Measurements from ENCODE around the gene CDH18. TPM values are rescaled to one million over a fixed set of nuclear protein-coding genes. Genes with fewer than 3 reads are reported as not detected.

The CDH18 gene
- total RNA-seq, 1 donor from 2014 or later = not detected

DNA sequence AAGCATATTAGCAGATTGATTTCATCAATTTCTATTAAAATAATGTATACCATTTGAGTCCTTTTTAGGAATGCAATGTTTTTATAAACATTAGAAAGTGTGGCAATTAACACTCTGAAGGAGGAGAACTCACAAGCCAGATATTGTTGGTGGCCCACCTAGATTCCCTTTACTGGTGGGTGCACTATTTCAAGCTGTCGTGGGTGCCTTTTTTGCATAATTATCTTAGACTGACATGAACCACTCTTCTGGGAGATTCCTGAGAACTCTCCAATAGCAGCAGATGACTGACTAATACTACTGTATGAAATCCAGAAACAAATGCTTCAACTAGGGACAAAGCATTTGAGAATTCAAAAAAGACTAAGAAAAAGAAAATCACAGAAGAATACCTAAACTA is 526.0 kb downstream of the CDH18 start:
- H3K36me3 ChIP-seq = no peaks in the 10 kb centered on the region
- H3K27me3 ChIP-seq = no peaks in the 10 kb centered on the region
- intact Hi-C loops (cut with DNase I) = no loop called here
- H3K4me3 ChIP-seq = no peak overlapping the region
- DNase-seq (no peak), ATAC-seq (no peak)
- H3K9me3 ChIP-seq = no peaks in the 10 kb centered on the region
- H3K27ac ChIP-seq = no peak overlapping the region
- TF ChIP-seq CTCF (IDR thresholded peaks at IDR 0.05) = no peak
- H3K4me1 ChIP-seq = no peaks in the 10 kb centered on the region

GRCh38 chr5:19424506-19424905 is 563.5 kb downstream of the CDH18 start:
- Histone ChIP-seq H3K4me1 (no peaks in the 10 kb centered on the region), H3K36me3 (no peaks in the 10 kb centered on the region), H3K27ac (no peak overlapping the region), H3K9me3 (no peaks in the 10 kb centered on the region), H3K27me3 (no peaks in the 10 kb centered on the region), H3K4me3 (no peak overlapping the region)
- DNase-seq (no peak), ATAC-seq (no peak)
- no peak for TF ChIP-seq CTCF (IDR thresholded peaks at IDR 0.05)
- intact Hi-C loops (cut with DNase I) = no loop called here
